ENCODE measurements around the gene CFAP45.

DNA sequence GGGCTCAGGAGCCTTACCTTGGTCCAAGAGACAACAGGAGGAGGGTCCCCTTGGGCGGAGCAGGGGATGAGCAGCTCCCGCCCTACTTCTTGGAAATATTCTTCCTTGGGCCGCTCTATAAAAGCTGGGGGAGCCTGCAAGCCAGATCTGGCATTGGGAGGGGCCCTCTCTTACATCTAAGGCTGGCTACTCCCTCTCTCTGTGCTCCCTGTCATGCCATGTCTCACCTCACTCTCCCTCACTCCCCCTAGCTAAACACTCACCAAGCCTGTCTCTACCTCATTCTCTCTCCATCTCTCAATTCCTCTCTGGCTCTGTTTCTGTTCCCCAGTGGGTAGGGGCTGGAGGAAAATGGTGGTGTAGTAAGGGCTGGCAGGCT lies 31.8 kb upstream of the CFAP45 start:
- TF ChIP-seq, protein P1, sequence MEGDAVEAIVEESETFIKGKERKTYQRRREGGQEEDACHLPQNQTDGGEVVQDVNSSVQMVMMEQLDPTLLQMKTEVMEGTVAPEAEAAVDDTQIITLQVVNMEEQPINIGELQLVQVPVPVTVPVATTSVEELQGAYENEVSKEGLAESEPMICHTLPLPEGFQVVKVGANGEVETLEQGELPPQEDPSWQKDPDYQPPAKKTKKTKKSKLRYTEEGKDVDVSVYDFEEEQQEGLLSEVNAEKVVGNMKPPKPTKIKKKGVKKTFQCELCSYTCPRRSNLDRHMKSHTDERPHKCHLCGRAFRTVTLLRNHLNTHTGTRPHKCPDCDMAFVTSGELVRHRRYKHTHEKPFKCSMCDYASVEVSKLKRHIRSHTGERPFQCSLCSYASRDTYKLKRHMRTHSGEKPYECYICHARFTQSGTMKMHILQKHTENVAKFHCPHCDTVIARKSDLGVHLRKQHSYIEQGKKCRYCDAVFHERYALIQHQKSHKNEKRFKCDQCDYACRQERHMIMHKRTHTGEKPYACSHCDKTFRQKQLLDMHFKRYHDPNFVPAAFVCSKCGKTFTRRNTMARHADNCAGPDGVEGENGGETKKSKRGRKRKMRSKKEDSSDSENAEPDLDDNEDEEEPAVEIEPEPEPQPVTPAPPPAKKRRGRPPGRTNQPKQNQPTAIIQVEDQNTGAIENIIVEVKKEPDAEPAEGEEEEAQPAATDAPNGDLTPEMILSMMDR (IDR thresholded peaks at IDR 0.05; ENCODE audit: poor library complexity), result no peak
- no peak for TF ChIP-seq EZH2 (IDR thresholded peaks at IDR 0.05; ENCODE audit: borderline replicate concordance)
- TF ChIP-seq EZH2phosphoT487 (IDR thresholded peaks at IDR 0.05; ENCODE audit: low read depth, severe bottlenecking, unreplicated experiment), result no peak
